MM.1S (cell line): ENCODE results near the gene PIGC.

Source experiments
- CTCF ChIP-seq: fragments of 300-600 bp; sonication (generic); IDR thresholded peaks from 2 replicates; pipeline ENCODE4 v1.5.1; 2016; ENCODE audit warnings: antibody characterized with exemption, low read length, mixed read lengths
- EZH2 ChIP-seq: fragments of 300-600 bp; sonication (generic); optimal IDR thresholded peaks from 2 replicates; pipeline ENCODE3; 2017; ENCODE audit warnings: low read depth, mild to moderate bottlenecking, antibody characterized with exemption, low read length, mixed read lengths
- EZH2phosphoT487 ChIP-seq: fragments of 300-600 bp; sonication (generic); IDR thresholded peaks from 2 replicates; pipeline ENCODE4 v1.6.1; 2018; ENCODE audit warnings: antibody characterized with exemption, low read length

- TF ChIP-seq CTCF (no peak), EZH2phosphoT487 (no peak), EZH2 (no peak)
Observed at GRCh38 chr1:172466795-172467407, 23.0 kb upstream of the PIGC start.
